ENCODE results near the gene NCOA5.

- no peak for TF ChIP-seq CTCF (IDR thresholded peaks at IDR 0.05; ENCODE audit: poor library complexity)
- TF ChIP-seq EZH2 (IDR thresholded peaks at IDR 0.05; ENCODE audit: borderline replicate concordance): no peak
- TF ChIP-seq EZH2phosphoT487 (IDR thresholded peaks at IDR 0.05; ENCODE audit: low read depth, severe bottlenecking, unreplicated experiment): no peak
Observed at GRCh38 chr20:46063652-46064054, 26.1 kb downstream of the NCOA5 start.
